A673 (cell line): ENCODE measurements around the gene BTG1. TPM values are rescaled to one million over a fixed set of nuclear protein-coding genes. Genes with fewer than 3 reads are reported as not detected.

Source experiments
- BruUV-seq: library from RNA; stranded (reverse); fragments of 400-500 nt; replicated peaks from 2 replicates; lab custom pipeline; 2021; lab: Mats Ljungman, UMichigan
- CTCF ChIA-PET: fragments of 300-600 bp; sonication (Branson Sonifier 250); formaldehyde crosslinking; loops from one replicate; lab custom pipeline; 2022; ENCODE audit warnings: antibody characterized with exemption; lab: Charles Lee
- POLR2A ChIA-PET: fragments of 300-600 bp; sonication (Branson Sonifier 250); formaldehyde crosslinking; loops from one replicate; lab custom pipeline; 2022; ENCODE audit warnings: antibody characterized with exemption; ENCODE audit not compliant: low non-redundant PET; lab: Charles Lee
- DNase-seq: peaks from one replicate; pipeline ENCODE4 v3.0.0-alpha.2; 2015; ENCODE audit warnings: low spot score
- H3K27ac ChIP-seq: fragments of 200-600 bp; sonication (generic); 2 replicates; pipeline ENCODE4 v1.5.1; 2016; ENCODE audit warnings: mixed run types, low read depth, mild to moderate bottlenecking, mixed read lengths, antibody characterized with exemption, low read length; ENCODE audit not compliant: poor library complexity, severe bottlenecking
- H3K27me3 ChIP-seq: fragments of 200-600 bp; sonication (generic); replicated peaks from 2 replicates; pipeline ENCODE4 v1.6.1; 2017; ENCODE audit warnings: mixed run types, low read depth, mild to moderate bottlenecking, mixed read lengths, antibody characterized with exemption, low read length; ENCODE audit not compliant: insufficient read depth, poor library complexity
- H3K36me3 ChIP-seq: fragments of 200-600 bp; sonication (generic); 2 replicates; pipeline ENCODE4 v1.6.1; 2016; ENCODE audit warnings: mixed run types, mild to moderate bottlenecking, mixed read lengths, antibody characterized with exemption, low read length; ENCODE audit not compliant: insufficient read depth, poor library complexity, severe bottlenecking
- H3K4me1 ChIP-seq: fragments of 200-600 bp; sonication (generic); 2 replicates; pipeline ENCODE4 v1.6.1; 2017; ENCODE audit warnings: mixed run types, mild to moderate bottlenecking, mixed read lengths, antibody characterized with exemption, low read length; ENCODE audit not compliant: insufficient read depth, poor library complexity, severe bottlenecking
- H3K4me3 ChIP-seq: fragments of 200-600 bp; sonication (generic); 2 replicates; pipeline ENCODE4 v1.5.1; 2016; ENCODE audit warnings: low read depth, mixed run types, mild to moderate bottlenecking, mixed read lengths, low read length; ENCODE audit not compliant: poor library complexity, severe bottlenecking
- H3K9me3 ChIP-seq: fragments of 200-600 bp; sonication (generic); 2 replicates; pipeline ENCODE4 v1.6.1; 2016; ENCODE audit warnings: mixed run types, low read depth, mild to moderate bottlenecking, mixed read lengths, antibody characterized with exemption, low read length; ENCODE audit not compliant: poor library complexity, severe bottlenecking
- EZH2 ChIP-seq: fragments of 200-600 bp; sonication (generic); IDR thresholded peaks from 2 replicates; pipeline ENCODE4 v1.6.1; 2017; ENCODE audit warnings: borderline replicate concordance, low read depth, mild to moderate bottlenecking, mixed read lengths, antibody characterized with exemption, low read length; ENCODE audit not compliant: poor library complexity, severe bottlenecking
- intact Hi-C: fragments of 100-400 bp; cut with micrococcal nuclease; formaldehyde crosslinking; loops from one replicate; pipeline ENCODE4 v1.10.0; 2022; ENCODE audit not compliant: unreplicated experiment
- total RNA-seq: library from RNA; stranded (reverse); gene quantifications from 2 replicates; pipeline ENCODE4 v1.2.3, GENCODE V29; 2021
- TF ChIP-seq, protein P1 (sequence below): fragments of 300-800, 200-600 bp; sonication (generic); conservative IDR thresholded peaks from 2 replicates; pipeline ENCODE4 v1.5.1; 2017; ENCODE audit warnings: low read depth, mild to moderate bottlenecking, antibody characterized with exemption, low read length, moderate library complexity, mixed read lengths

The BTG1 gene
- total RNA-seq, 1 experiment from 2014 or later, result 18.0 TPM

DNA sequence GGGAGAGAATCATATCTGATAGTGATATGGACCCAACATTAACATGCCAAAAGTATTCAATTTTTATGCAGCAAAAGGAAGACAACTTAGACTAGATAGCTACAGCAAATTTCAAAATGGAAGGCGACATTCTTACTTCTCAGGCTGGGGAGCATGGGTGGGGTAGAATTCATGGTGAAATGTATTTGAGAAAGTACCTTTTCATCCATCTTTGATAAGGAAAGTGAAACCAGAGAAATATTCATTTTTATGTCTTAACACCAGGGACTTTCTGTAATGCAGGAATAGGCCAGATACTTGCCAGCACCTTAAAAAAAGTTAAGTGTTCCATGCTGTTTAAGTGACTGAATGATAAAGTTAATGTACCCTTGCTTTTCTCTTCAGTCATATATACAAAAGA is 13.4 kb downstream of the BTG1 start:
- POLR2A ChIA-PET, result no interaction called here
- Histone ChIP-seq H3K36me3 (no peaks in the 10 kb centered on the region), H3K4me1 (peaks cover 23% of the 10 kb centered on the region), H3K4me3 (no peak overlapping the region), H3K9me3 (no peaks in the 10 kb centered on the region), H3K27me3 (no peaks in the 10 kb centered on the region), H3K27ac (no peak overlapping the region)
- intact Hi-C loops, result no loop called here
- CTCF ChIA-PET, result no interaction called here
- no TSS peak for BruUV-seq
- TF ChIP-seq, protein P1, sequence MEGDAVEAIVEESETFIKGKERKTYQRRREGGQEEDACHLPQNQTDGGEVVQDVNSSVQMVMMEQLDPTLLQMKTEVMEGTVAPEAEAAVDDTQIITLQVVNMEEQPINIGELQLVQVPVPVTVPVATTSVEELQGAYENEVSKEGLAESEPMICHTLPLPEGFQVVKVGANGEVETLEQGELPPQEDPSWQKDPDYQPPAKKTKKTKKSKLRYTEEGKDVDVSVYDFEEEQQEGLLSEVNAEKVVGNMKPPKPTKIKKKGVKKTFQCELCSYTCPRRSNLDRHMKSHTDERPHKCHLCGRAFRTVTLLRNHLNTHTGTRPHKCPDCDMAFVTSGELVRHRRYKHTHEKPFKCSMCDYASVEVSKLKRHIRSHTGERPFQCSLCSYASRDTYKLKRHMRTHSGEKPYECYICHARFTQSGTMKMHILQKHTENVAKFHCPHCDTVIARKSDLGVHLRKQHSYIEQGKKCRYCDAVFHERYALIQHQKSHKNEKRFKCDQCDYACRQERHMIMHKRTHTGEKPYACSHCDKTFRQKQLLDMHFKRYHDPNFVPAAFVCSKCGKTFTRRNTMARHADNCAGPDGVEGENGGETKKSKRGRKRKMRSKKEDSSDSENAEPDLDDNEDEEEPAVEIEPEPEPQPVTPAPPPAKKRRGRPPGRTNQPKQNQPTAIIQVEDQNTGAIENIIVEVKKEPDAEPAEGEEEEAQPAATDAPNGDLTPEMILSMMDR, result no peak
- TF ChIP-seq EZH2, result no peak
- DNase-seq, result no peak

- DNase-seq, result no peak
- ChIA-PET CTCF (no interaction called here), POLR2A (no interaction called here)
- H3K4me3 ChIP-seq, result no peak overlapping the region
- no peaks in the 10 kb centered on the region for H3K27me3 ChIP-seq
- H3K4me1 ChIP-seq, result peaks cover 12% of the 10 kb centered on the region
- H3K9me3 ChIP-seq, result no peaks in the 10 kb centered on the region
- H3K27ac ChIP-seq, result no peak overlapping the region
- H3K36me3 ChIP-seq, result no peaks in the 10 kb centered on the region
- TF ChIP-seq, protein P1, result no peak
- no peak for TF ChIP-seq EZH2
- intact Hi-C loops, result no loop called here
- BruUV-seq, result no TSS peak
These were observed 14.6 kb downstream of the BTG1 start for GRCh38 chr12:92130999-92131398.

- POLR2A ChIA-PET, result no interaction called here
- no TSS peak for BruUV-seq
- Histone ChIP-seq H3K4me3 (no peak overlapping the region), H3K4me1 (peaks cover 5% of the 10 kb centered on the region), H3K27me3 (no peaks in the 10 kb centered on the region), H3K9me3 (no peaks in the 10 kb centered on the region), H3K27ac (no peak overlapping the region), H3K36me3 (no peaks in the 10 kb centered on the region)
- CTCF ChIA-PET, result no interaction called here
- intact Hi-C loops, result no loop called here
- TF ChIP-seq EZH2, result no peak
- TF ChIP-seq, protein P1, result no peak
- DNase-seq, result no peak
These were observed 16.0 kb downstream of the BTG1 start for GRCh38 chr12:92129609-92130008.
